ENCODE data around the gene GCC1.

The GCC1 gene

DNA sequence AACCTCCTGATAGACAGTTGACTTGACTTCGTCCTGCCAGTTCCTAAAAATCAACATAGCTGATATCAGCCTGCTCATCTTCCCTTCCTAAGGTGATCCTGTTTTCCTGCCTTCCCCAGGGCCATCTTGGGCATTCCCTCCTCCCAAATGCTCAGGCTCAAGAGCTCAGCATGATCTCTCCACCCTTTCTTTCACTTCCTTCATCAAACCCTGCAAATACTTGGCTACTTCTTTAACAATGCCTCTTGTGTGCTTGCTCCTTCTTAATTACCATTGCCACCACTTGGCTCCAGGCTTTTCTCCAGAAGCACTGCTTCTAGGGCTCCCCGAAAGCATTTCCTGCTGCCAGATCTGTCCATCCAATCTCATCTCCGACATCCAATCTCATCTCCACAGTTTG, 15.5 kb upstream of the GCC1 start:
- TF ChIP-seq POLR2AphosphoS5 (IDR thresholded peaks at IDR 0.05; ENCODE audit: low read depth, low read length) (no peak), SIN3A (IDR thresholded peaks at IDR 0.05; ENCODE audit: borderline replicate concordance, insufficient read depth, low read length) (no peak), TAF1 (IDR thresholded peaks at IDR 0.05; ENCODE audit: borderline replicate concordance, insufficient read depth, low read length) (no peak), FOXP2 (optimal IDR thresholded peaks at IDR 0.05; ENCODE audit: borderline replicate concordance, extremely low read depth, extremely low read length, insufficient read depth) (no peak)
- TF ChIP-seq, protein P1, sequence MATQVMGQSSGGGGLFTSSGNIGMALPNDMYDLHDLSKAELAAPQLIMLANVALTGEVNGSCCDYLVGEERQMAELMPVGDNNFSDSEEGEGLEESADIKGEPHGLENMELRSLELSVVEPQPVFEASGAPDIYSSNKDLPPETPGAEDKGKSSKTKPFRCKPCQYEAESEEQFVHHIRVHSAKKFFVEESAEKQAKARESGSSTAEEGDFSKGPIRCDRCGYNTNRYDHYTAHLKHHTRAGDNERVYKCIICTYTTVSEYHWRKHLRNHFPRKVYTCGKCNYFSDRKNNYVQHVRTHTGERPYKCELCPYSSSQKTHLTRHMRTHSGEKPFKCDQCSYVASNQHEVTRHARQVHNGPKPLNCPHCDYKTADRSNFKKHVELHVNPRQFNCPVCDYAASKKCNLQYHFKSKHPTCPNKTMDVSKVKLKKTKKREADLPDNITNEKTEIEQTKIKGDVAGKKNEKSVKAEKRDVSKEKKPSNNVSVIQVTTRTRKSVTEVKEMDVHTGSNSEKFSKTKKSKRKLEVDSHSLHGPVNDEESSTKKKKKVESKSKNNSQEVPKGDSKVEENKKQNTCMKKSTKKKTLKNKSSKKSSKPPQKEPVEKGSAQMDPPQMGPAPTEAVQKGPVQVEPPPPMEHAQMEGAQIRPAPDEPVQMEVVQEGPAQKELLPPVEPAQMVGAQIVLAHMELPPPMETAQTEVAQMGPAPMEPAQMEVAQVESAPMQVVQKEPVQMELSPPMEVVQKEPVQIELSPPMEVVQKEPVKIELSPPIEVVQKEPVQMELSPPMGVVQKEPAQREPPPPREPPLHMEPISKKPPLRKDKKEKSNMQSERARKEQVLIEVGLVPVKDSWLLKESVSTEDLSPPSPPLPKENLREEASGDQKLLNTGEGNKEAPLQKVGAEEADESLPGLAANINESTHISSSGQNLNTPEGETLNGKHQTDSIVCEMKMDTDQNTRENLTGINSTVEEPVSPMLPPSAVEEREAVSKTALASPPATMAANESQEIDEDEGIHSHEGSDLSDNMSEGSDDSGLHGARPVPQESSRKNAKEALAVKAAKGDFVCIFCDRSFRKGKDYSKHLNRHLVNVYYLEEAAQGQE (IDR thresholded peaks at IDR 0.05; ENCODE audit: insufficient read depth in 1 of 2, low read depth in 2 of 2, low read length in 2 of 2), result no peak

DNA sequence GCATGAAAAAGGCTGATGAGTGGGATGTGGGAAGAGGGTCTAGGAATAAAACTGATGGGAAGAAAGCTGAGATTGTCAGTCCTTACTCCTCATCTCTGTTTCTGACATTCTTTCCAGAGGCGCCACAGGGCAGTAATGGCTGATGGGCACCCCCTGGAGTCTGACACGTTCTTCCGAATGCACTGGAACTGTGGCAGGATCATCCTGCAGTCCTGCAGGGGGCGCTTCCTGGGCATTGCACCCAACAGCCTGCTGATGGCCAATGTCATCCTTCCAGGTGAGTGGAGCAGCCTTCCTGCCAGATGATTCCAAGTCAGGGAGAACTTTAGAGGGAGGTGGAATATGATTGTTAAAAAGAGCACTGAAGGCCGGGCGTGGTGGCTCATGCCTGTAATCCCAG, 12.9 kb upstream of the GCC1 start:
- TF ChIP-seq FOXP2 (optimal IDR thresholded peaks at IDR 0.05; ENCODE audit: borderline replicate concordance, extremely low read depth, extremely low read length, insufficient read depth), result no peak
- TF ChIP-seq SIN3A (IDR thresholded peaks at IDR 0.05; ENCODE audit: borderline replicate concordance, insufficient read depth, low read length), result no peak
- no peak for TF ChIP-seq TAF1 (IDR thresholded peaks at IDR 0.05; ENCODE audit: borderline replicate concordance, insufficient read depth, low read length)
- no peak for TF ChIP-seq POLR2AphosphoS5 (IDR thresholded peaks at IDR 0.05; ENCODE audit: low read depth, low read length)
- TF ChIP-seq, protein P1 (IDR thresholded peaks at IDR 0.05; ENCODE audit: insufficient read depth in 1 of 2, low read depth in 2 of 2, low read length in 2 of 2), result no peak

- TF ChIP-seq SIN3A (IDR thresholded peaks at IDR 0.05; ENCODE audit: borderline replicate concordance, insufficient read depth, low read length) (no peak), POLR2AphosphoS5 (IDR thresholded peaks at IDR 0.05; ENCODE audit: low read depth, low read length) (no peak), FOXP2 (optimal IDR thresholded peaks at IDR 0.05; ENCODE audit: borderline replicate concordance, extremely low read depth, extremely low read length, insufficient read depth) (no peak), TAF1 (IDR thresholded peaks at IDR 0.05; ENCODE audit: borderline replicate concordance, insufficient read depth, low read length) (no peak)
- TF ChIP-seq, protein P1 (IDR thresholded peaks at IDR 0.05; ENCODE audit: insufficient read depth in 1 of 2, low read depth in 2 of 2, low read length in 2 of 2), result no peak
These were observed 10.3 kb upstream of the GCC1 start for GRCh38 chr7:127595737-127596136.

- TF ChIP-seq SIN3A (IDR thresholded peaks at IDR 0.05; ENCODE audit: borderline replicate concordance, insufficient read depth, low read length) (no peak), FOXP2 (optimal IDR thresholded peaks at IDR 0.05; ENCODE audit: borderline replicate concordance, extremely low read depth, extremely low read length, insufficient read depth) (no peak), POLR2AphosphoS5 (IDR thresholded peaks at IDR 0.05; ENCODE audit: low read depth, low read length) (no peak), TAF1 (IDR thresholded peaks at IDR 0.05; ENCODE audit: borderline replicate concordance, insufficient read depth, low read length) (no peak)
- TF ChIP-seq, protein P1 (IDR thresholded peaks at IDR 0.05; ENCODE audit: insufficient read depth in 1 of 2, low read depth in 2 of 2, low read length in 2 of 2), result no peak
These were observed 9.1 kb upstream of the GCC1 start for GRCh38 chr7:127594490-127594889.

DNA sequence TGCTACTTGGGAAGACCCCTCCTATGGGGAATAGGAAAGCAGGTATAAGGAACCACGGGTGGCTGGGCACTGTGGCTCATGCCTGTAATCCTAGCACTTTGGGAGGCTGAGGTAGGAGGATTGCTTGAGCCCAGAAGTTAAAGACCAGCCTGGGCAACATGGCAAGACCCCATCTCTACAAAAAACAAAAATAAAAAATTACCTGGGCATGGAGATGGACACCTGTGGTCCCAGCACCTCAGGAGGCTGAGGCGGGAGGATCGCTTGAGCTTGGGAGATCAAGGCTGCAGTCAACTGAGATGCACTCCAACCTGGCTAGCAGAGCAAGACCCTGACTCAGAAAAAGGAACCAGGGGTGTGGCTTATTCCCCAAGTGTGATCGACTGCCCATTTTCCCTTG, 7.2 kb upstream of the GCC1 start:
- TF ChIP-seq TAF1 (IDR thresholded peaks at IDR 0.05; ENCODE audit: borderline replicate concordance, insufficient read depth, low read length), result no peak
- TF ChIP-seq FOXP2 (optimal IDR thresholded peaks at IDR 0.05; ENCODE audit: borderline replicate concordance, extremely low read depth, extremely low read length, insufficient read depth), result no peak
- TF ChIP-seq SIN3A (IDR thresholded peaks at IDR 0.05; ENCODE audit: borderline replicate concordance, insufficient read depth, low read length), result no peak
- TF ChIP-seq, protein P1 (IDR thresholded peaks at IDR 0.05; ENCODE audit: insufficient read depth in 1 of 2, low read depth in 2 of 2, low read length in 2 of 2), result no peak
- TF ChIP-seq POLR2AphosphoS5 (IDR thresholded peaks at IDR 0.05; ENCODE audit: low read depth, low read length), result no peak

Data from PFSK-1 (cell line).